ENCODE results near the gene MRAS.
"Not testable (repeated sequence)": the region's sequence is repeated elsewhere in the genome, so short reads cannot be mapped to it uniquely, and the experiment has no call there.

MRAS gene

GRCh38 chr3:138443521-138444503 lies 95.4 kb downstream of the MRAS start:
- no peak for DNase-seq (ENCODE audit: low read depth, low spot score)

GRCh38 chr3:138445236-138445635 lies 96.9 kb downstream of the MRAS start:
- no peak for DNase-seq (ENCODE audit: low read depth, low spot score)

- no peak for DNase-seq (ENCODE audit: low read depth, low spot score)
These were observed 97.3 kb downstream of the MRAS start for GRCh38 chr3:138445654-138446053.

GRCh38 chr3:138448631-138449030 lies 100.3 kb downstream of the MRAS start:
- no peak for DNase-seq (ENCODE audit: low read depth, low spot score)

- no peak for DNase-seq (ENCODE audit: low read depth, low spot score)
These were observed 101.1 kb downstream of the MRAS start for GRCh38 chr3:138449490-138449889.

GRCh38 chr3:138450181-138450580 lies 101.8 kb downstream of the MRAS start:
- DNase-seq (ENCODE audit: low read depth, low spot score) = no peak

- DNase-seq (ENCODE audit: low read depth, low spot score) = no peak
These were observed 102.5 kb downstream of the MRAS start for GRCh38 chr3:138450704-138451424.

- no peak for DNase-seq (ENCODE audit: low read depth, low spot score)
These were observed 103.3 kb downstream of the MRAS start for GRCh38 chr3:138451595-138452162.

- DNase-seq (ENCODE audit: low read depth, low spot score) = no peak
These were observed 104.1 kb downstream of the MRAS start for GRCh38 chr3:138452436-138452835.

GRCh38 chr3:138453940-138454339 lies 105.6 kb downstream of the MRAS start:
- not testable (repeated sequence) for DNase-seq (ENCODE audit: low read depth, low spot score)

All from activated naive CD8-positive, alpha-beta T cell treated with anti-CD3 and anti-CD28 coated beads, Interleukin-2, amount 50 U/mL, for 16 hours (primary cell).